Suprapubic skin (tissue), 4 donors: ENCODE results near the gene OXTR. TPM values are rescaled to one million over a fixed set of nuclear protein-coding genes. Genes with fewer than 3 reads are reported as not detected.

Experiments
- DNase-seq, 2 donors: peaks; one replicate each; pipeline ENCODE4 v3.0.0-alpha.2; 2019; ENCODE audit warnings: low spot score in 2 of 2
- H3K27ac ChIP-seq: fragments of 200-600 bp; sonication (generic); one replicate; pipeline ENCODE4 v1.5.1; 2019
- H3K27me3 ChIP-seq: fragments of 200-600 bp; sonication (generic); one replicate; pipeline ENCODE4 v1.5.1; 2019
- H3K36me3 ChIP-seq: fragments of 200-600 bp; sonication (generic); one replicate; pipeline ENCODE4 v1.5.1; 2019
- H3K4me1 ChIP-seq: fragments of 200-600 bp; sonication (generic); one replicate; pipeline ENCODE4 v1.5.1; 2019
- H3K4me3 ChIP-seq: fragments of 200-600 bp; sonication (generic); one replicate; pipeline ENCODE4 v1.5.1; 2019; ENCODE audit warnings: mild to moderate bottlenecking
- H3K9me3 ChIP-seq: fragments of 200-600 bp; sonication (generic); one replicate; pipeline ENCODE4 v1.5.1; 2019
- EP300 ChIP-seq: sonication (generic); formaldehyde crosslinking; IDR thresholded peaks from one replicate; pipeline ENCODE4 v1.6.1; 2017; ENCODE audit warnings: antibody characterized with exemption
- POLR2A ChIP-seq, 2 donors: fragments of 450-650 bp; IDR thresholded peaks; one replicate each; pipeline ENCODE4 v1.6.1; 2017; ENCODE audit warnings: antibody characterized with exemption in 2 of 2, mild to moderate bottlenecking in 2 of 2, moderate library complexity in 2 of 2
- POLR2AphosphoS5 ChIP-seq, 3 donors: sonication (generic); formaldehyde crosslinking; IDR thresholded peaks; one replicate each; pipeline ENCODE4 v1.6.1; 2017; ENCODE audit warnings: antibody characterized with exemption in 3 of 3
- WGBS: methylation state at CpG from one replicate; pipeline ENCODE4 v1.1.5; 2018; 5-methylcytosine and 5-hydroxymethylcytosine counted together
- total RNA-seq, 4 donors: library from RNA; depleted of rRNA; stranded (reverse); fragments of >200 nt; gene quantifications; one replicate each; pipeline ENCODE4 v1.1.0, GENCODE V29; 2016
- TF ChIP-seq, protein P1 (sequence below), 2 donors: fragments of 200-600 bp in 1 of 2; fragments of 450-650 bp in 1 of 2; sonication (generic) in 1 of 2; IDR thresholded peaks; one replicate each; pipeline ENCODE4 v1.5.1; 2016 to 2019; ENCODE audit warnings: antibody characterized with exemption in 2 of 2, mild to moderate bottlenecking in 1 of 2, moderate library complexity in 1 of 2

OXTR gene
- total RNA-seq, 4 donors from 2014 or later, result 0.08 to 0.31 TPM; not detected in 2

DNA sequence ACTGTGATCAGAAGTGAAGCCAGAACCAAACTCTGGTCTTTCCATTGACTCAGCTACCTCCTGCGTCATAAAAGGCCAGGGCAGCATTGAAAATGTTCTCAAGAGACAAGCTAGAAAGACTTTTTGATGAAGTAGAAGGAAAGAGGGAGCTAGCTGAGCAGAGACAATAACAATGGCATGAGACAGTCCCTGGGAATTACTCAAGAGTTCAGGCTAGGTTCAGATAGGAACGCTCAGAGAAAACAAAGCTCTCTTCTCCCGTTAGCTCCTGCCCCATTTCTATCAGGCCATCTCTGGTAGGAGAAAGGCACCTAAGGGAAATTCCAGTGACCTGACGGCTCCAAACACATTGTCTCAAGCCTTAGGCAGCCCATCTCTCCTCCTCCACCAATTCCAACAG, 7.0 kb upstream of the OXTR start:
- Histone ChIP-seq H3K27me3 (peaks cover 8% of the 10 kb centered on the region), H3K36me3 (no peaks in the 10 kb centered on the region), H3K4me3 (no peak overlapping the region), H3K9me3 (no peaks in the 10 kb centered on the region), H3K27ac (no peak overlapping the region), H3K4me1 (no peaks in the 10 kb centered on the region)
- TF ChIP-seq EP300, result no peak
- 59% methylated on average over 4 of the region's 4 CpGs for WGBS
- DNase-seq, result no peak

DNA sequence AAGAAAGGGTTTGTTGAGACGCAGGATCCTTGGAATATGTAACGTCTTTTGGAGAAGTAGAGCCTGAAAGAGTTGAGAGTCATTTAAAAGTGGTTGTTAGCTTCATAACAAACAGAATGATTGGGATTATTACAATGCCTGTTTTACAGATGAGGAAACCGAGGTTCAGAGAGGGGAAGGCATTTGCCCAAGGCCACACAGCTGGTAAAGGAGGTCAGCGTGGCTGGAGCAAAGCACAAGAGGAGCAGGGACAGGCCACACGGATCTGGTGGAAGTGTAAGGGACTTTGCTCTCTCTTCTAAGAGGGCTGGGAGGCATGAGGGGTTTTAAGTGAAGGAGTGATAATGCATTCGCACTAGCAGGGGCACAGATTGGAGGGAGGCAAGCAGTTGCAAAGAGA, 6.2 kb upstream of the OXTR start:
- 84% methylated on average over 6 of the region's 6 CpGs for WGBS
- Histone ChIP-seq H3K27me3 (peaks cover 16% of the 10 kb centered on the region), H3K4me3 (no peak overlapping the region), H3K27ac (no peak overlapping the region), H3K9me3 (no peaks in the 10 kb centered on the region), H3K4me1 (no peaks in the 10 kb centered on the region), H3K36me3 (no peaks in the 10 kb centered on the region)
- DNase-seq, result no peak
- no peak for TF ChIP-seq EP300
- TF ChIP-seq, protein P1, sequence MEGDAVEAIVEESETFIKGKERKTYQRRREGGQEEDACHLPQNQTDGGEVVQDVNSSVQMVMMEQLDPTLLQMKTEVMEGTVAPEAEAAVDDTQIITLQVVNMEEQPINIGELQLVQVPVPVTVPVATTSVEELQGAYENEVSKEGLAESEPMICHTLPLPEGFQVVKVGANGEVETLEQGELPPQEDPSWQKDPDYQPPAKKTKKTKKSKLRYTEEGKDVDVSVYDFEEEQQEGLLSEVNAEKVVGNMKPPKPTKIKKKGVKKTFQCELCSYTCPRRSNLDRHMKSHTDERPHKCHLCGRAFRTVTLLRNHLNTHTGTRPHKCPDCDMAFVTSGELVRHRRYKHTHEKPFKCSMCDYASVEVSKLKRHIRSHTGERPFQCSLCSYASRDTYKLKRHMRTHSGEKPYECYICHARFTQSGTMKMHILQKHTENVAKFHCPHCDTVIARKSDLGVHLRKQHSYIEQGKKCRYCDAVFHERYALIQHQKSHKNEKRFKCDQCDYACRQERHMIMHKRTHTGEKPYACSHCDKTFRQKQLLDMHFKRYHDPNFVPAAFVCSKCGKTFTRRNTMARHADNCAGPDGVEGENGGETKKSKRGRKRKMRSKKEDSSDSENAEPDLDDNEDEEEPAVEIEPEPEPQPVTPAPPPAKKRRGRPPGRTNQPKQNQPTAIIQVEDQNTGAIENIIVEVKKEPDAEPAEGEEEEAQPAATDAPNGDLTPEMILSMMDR (IDR thresholded peaks at IDR 0.05), result no peak
- no peak for TF ChIP-seq POLR2AphosphoS5 (IDR thresholded peaks at IDR 0.05)
- TF ChIP-seq POLR2A (IDR thresholded peaks at IDR 0.05), result no peak

DNA sequence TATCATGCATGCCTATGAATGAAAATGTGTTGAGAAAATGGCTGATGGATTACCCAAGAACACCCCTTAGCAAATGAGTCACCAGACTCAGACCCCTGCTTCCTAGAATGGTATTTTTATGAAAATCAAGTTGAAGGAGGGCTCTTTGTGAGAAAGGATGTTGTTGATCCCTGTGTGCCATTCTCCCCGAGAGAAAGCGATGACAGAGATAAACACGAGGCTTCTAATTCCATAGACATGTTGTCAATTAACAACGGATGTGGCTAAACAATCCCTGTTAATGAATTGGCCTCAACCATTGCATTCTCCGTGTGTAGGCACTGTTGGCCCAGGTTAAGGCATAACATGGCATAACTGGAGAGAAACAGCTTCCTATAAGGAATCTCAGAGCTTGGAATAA, 5.8 kb upstream of the OXTR start:
- no peak overlapping the region for H3K27ac ChIP-seq
- WGBS, result 76% methylated on average over 5 of the region's 5 CpGs
- H3K9me3 ChIP-seq, result no peaks in the 10 kb centered on the region
- DNase-seq, result no peak
- H3K4me3 ChIP-seq, result no peak overlapping the region
- peaks cover 20% of the 10 kb centered on the region for H3K27me3 ChIP-seq
- H3K4me1 ChIP-seq, result no peaks in the 10 kb centered on the region
- H3K36me3 ChIP-seq, result no peaks in the 10 kb centered on the region
- no peak for TF ChIP-seq EP300
- no peak for TF ChIP-seq POLR2A (IDR thresholded peaks at IDR 0.05)
- TF ChIP-seq, protein P1 (IDR thresholded peaks at IDR 0.05), result no peak
- TF ChIP-seq POLR2AphosphoS5 (IDR thresholded peaks at IDR 0.05), result no peak

DNA sequence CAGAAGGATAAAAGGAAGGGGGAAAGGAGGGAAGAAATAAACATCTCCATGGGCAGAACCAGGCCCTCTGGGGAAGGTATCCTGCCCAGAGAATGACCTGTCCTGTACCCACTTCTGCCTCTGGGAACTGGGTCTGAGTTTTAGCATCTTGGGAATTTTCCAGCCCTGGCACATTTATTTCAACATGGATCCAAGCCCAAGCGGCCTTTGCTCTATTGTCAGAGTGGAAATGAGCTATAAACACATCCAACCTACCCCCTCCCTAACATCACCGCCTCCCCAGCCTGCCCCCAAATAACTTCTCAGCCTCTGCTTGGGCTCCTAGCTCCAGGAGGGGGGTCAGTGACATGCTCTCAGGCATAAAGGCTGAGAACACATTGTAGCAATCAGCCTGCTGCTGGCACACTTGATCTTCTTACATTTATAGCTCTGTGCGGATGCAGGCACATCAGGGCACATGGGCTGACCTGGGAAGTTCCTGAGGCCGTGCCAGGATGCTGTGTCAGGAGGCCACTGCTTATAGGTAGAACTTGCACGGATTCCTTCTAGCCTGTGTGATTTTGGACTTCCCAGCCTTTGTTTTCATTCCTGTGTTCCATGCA, 4.6 kb upstream of the OXTR start:
- no peak overlapping the region for H3K4me3 ChIP-seq
- no peak for TF ChIP-seq POLR2A (IDR thresholded peaks at IDR 0.05)
- TF ChIP-seq, protein P1 (IDR thresholded peaks at IDR 0.05), result no peak
- TF ChIP-seq POLR2AphosphoS5 (IDR thresholded peaks at IDR 0.05), result no peak
- no peak for TF ChIP-seq EP300
- WGBS, result 78% methylated on average over 5 of the region's 5 CpGs
- no peak overlapping the region for H3K27ac ChIP-seq
- DNase-seq, result peak in 1 of 2 donors; percentile 52
- H3K4me1 ChIP-seq, result peaks cover 6% of the 10 kb centered on the region
- H3K36me3 ChIP-seq, result no peaks in the 10 kb centered on the region
- H3K27me3 ChIP-seq, result peaks cover 32% of the 10 kb centered on the region
- H3K9me3 ChIP-seq, result no peaks in the 10 kb centered on the region

DNA sequence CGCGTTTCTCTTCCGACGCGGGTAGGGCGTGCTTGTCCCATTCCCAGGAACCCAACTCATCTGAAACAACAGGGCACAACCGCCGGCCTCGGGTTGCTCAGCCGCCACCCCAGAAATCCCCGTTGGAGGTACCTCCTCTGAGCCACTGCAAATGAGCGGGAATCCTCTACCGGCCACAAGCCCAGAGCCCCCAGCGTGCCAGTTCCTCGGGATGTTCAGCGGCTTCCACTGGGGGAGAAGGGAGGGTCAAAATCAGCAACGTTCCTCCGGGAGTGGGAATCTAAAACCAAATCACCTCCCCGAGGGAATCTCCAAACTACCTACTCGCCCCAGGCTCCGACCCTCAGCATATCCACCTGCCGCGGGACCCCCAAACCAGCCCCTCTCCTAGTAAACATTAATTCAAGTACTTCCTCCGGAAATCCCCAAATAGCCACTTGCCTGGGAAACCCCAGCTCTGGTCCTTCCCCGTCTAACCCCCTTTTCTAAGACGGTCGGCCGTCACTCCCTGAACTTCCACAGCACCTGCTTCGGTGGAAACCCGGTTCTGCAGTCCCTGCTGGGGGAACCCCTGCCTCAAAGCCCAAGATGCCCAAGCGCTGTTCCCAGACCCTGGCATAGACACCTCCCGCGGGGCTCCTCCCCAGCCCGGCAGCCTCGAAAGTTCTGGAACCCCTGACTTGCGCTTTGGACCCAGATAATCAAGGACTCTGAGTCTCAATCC, 887 bp downstream of the OXTR start:
- WGBS, result 7% methylated on average over 18 of the region's 36 CpGs
- no peak for DNase-seq
- no peak for TF ChIP-seq POLR2A (IDR thresholded peaks at IDR 0.05)
- TF ChIP-seq POLR2AphosphoS5 (IDR thresholded peaks at IDR 0.05), result no peak
- TF ChIP-seq, protein P1 (IDR thresholded peaks at IDR 0.05), result no peak
- TF ChIP-seq EP300, result no peak
- Histone ChIP-seq H3K9me3 (no peaks in the 10 kb centered on the region), H3K27me3 (peaks cover 57% of the 10 kb centered on the region), H3K36me3 (no peaks in the 10 kb centered on the region), H3K27ac (no peak overlapping the region), H3K4me1 (peaks cover 26% of the 10 kb centered on the region), H3K4me3 (peak overlapping the region; percentile 42)
